A549 (cell line): ENCODE measurements around the gene CACNA2D4. TPM values are rescaled to one million over a fixed set of nuclear protein-coding genes. Genes with fewer than 3 reads are reported as not detected.

Experiments used
- ATAC-seq, 2 experiments: fragments of 200-7000 bp in 1 of 2; fragments of >200 bp in 1 of 2; cut with Nextera tagmentation in 1 of 2; cut with Tn5 transposase in 1 of 2; 3 replicates each; pipeline versions ENCODE4 v1.8.0 to v1.9.1; 2018 to 2020; ENCODE audit warnings: mild to moderate bottlenecking in 1 of 2, moderate library complexity in 1 of 2
- CTCF ChIA-PET: fragments of 300-600 bp; sonication (Branson Sonifier 250); formaldehyde crosslinking; extraction: SDS; loops from one replicate; lab custom pipeline; 2021; ENCODE audit warnings: antibody characterized with exemption, inconsistent platforms; lab: Yijun Ruan, JAX
- POLR2A ChIA-PET: fragments of 350-600 bp; formaldehyde crosslinking; extraction: SDS; loops from one replicate; lab custom pipeline; 2021; ENCODE audit warnings: antibody characterized with exemption, inconsistent platforms; lab: Yijun Ruan, JAX
- DNase-seq, 2 experiments: peaks; one replicate each; pipeline versions ENCODE4 v3.0.0 to v3.0.0-alpha.2; 2011 to 2016; ENCODE audit warnings: low read depth in 1 of 2, low spot score in 1 of 2
- FAIRE-seq: peaks from 2 replicates; lab custom pipeline; 2011; peaks lifted over from hg19 to GRCh38; lab: Jason Lieb, UNC
- H3K27ac ChIP-seq, 2 experiments: fragments of >200 bp; sonication (Bioruptor Twin); formaldehyde crosslinking; 3 replicates each; pipeline ENCODE4 v1.5.1; 2016 to 2017
- H3K4me1 ChIP-seq: fragments of >200 bp; sonication (Bioruptor Twin); formaldehyde crosslinking; 3 replicates; pipeline ENCODE4 v1.6.1; 2016
- H3K4me2 ChIP-seq: fragments of >200 bp; sonication (Bioruptor Twin); formaldehyde crosslinking; 3 replicates; pipeline ENCODE4 v1.6.1; 2016
- H3K4me3 ChIP-seq: fragments of >200 bp; sonication (Bioruptor Twin); formaldehyde crosslinking; 3 replicates; pipeline ENCODE4 v1.5.1; 2016
- H3K9me3 ChIP-seq: fragments of >200 bp; sonication (Bioruptor Twin); formaldehyde crosslinking; 3 replicates; pipeline ENCODE4 v1.6.1; 2016
- CBX2 ChIP-seq: fragments of 200-600 bp; sonication (generic); IDR thresholded peaks from 2 replicates; pipeline ENCODE4 v1.6.1; 2016; ENCODE audit warnings: low read depth, mild to moderate bottlenecking, borderline replicate concordance
- CEBPB ChIP-seq, 2 experiments: fragments of >200 bp in 1 of 2; sonication (Bioruptor Twin) in 1 of 2; formaldehyde crosslinking in 1 of 2; IDR thresholded peaks; 2 replicates each; pipeline ENCODE4 v1.6.1; 2012 to 2016
- EP300 ChIP-seq, 2 experiments: fragments of >200 bp; sonication (Bioruptor Twin); formaldehyde crosslinking; IDR thresholded peaks; 2 replicates in 1 of 2; 3 replicates in 1 of 2; pipeline ENCODE4 v1.6.1; 2016 to 2017
- HDAC2 ChIP-seq: fragments of 200-600 bp; sonication (generic); IDR thresholded peaks from 2 replicates; pipeline ENCODE4 v1.6.1; 2016
- HEYL ChIP-seq: fragments of 250-450 bp; sonication (Bioruptor Pico); IDR thresholded peaks from 2 replicates; pipeline ENCODE4 v1.8.0; 2021; ENCODE audit warnings: mild to moderate bottlenecking, moderate library complexity
- HOXB5 ChIP-seq: fragments of 250-450 bp; sonication (Bioruptor Pico); IDR thresholded peaks from 2 replicates; pipeline ENCODE4 v1.5.0; 2020; ENCODE audit warnings: mild to moderate bottlenecking, moderate library complexity
- JUNB ChIP-seq: fragments of >200 bp; sonication (Bioruptor Twin); formaldehyde crosslinking; IDR thresholded peaks from 2 replicates; pipeline ENCODE4 v1.6.1; 2016
- KDM5A ChIP-seq: fragments of 200-600 bp; sonication (generic); IDR thresholded peaks from 2 replicates; pipeline ENCODE4 v1.6.1; 2016; ENCODE audit warnings: antibody characterized with exemption, mild to moderate bottlenecking
- NPAS2 ChIP-seq: fragments of 250-450 bp; sonication (Bioruptor Pico); IDR thresholded peaks from 2 replicates; pipeline ENCODE4 v1.8.0; 2022; ENCODE audit warnings: mild to moderate bottlenecking, moderate library complexity, borderline replicate concordance
- NR3C1 ChIP-seq: fragments of >200 bp; sonication (Bioruptor Twin); formaldehyde crosslinking; IDR thresholded peaks from 3 replicates; pipeline ENCODE4 v1.6.1; 2017
- RAD21 ChIP-seq, 2 experiments: fragments of >200 bp in 1 of 2; sonication (Bioruptor Twin) in 1 of 2; formaldehyde crosslinking in 1 of 2; IDR thresholded peaks in 1 of 2; conservative IDR thresholded peaks in 1 of 2; 2 replicates in 1 of 2; 3 replicates in 1 of 2; pipeline ENCODE4 v1.6.1; 2012 to 2018; ENCODE audit warnings: inconsistent platforms in 1 of 2
- RCOR1 ChIP-seq: fragments of 150-350 bp; IDR thresholded peaks from 2 replicates; pipeline ENCODE4 v1.6.1; 2014; ENCODE audit warnings: antibody characterized with exemption, low read length, low read depth
- SMC3 ChIP-seq: fragments of >200 bp; sonication (Bioruptor Twin); formaldehyde crosslinking; IDR thresholded peaks from 3 replicates; pipeline ENCODE4 v1.6.1; 2018; ENCODE audit warnings: inconsistent platforms
- SREBF2 ChIP-seq: fragments of 450-650 bp; IDR thresholded peaks from 2 replicates; pipeline ENCODE4 v1.6.1; 2014; ENCODE audit warnings: mild to moderate bottlenecking, moderate library complexity
- TFCP2L1 ChIP-seq: fragments of 250-450 bp; sonication (Bioruptor Pico); IDR thresholded peaks from 2 replicates; pipeline ENCODE4 v1.5.0; 2021; ENCODE audit warnings: mild to moderate bottlenecking
- WGBS: methylation state at CpG from one replicate; pipeline ENCODE4 v1.1.6; 2017; ENCODE audit errors: missing lambda C conversion rate; 5-methylcytosine and 5-hydroxymethylcytosine counted together
- polyA plus RNA-seq, 4 experiments: library from polyadenylated mRNA; depleted of rRNA in 3 of 4; stranded (reverse); fragments of >200 nt; fragmentation: RNase III in 1 of 4; extraction: RNeasy Plus Mini Kit Qiagen cat#74134 plus additional on column Dnase treatment in 1 of 4; gene quantifications; 2 replicates in 3 of 4; 3 replicates in 1 of 4; pipeline ENCODE4 v1.2.3, GENCODE V29; 2011 to 2017
- TF ChIP-seq, protein P1 (sequence below): fragments of >200 bp; sonication (Bioruptor Twin); formaldehyde crosslinking; IDR thresholded peaks from 2 replicates; pipeline ENCODE4 v1.6.1; 2016
- TF ChIP-seq, protein P2 (sequence below): fragments of 250-450 bp; sonication (Bioruptor Pico); IDR thresholded peaks from 2 replicates; pipeline ENCODE4 v1.5.0; 2021; ENCODE audit warnings: mild to moderate bottlenecking, moderate library complexity, borderline replicate concordance
- TF ChIP-seq, protein P3 (sequence below): IDR thresholded peaks from 2 replicates; pipeline ENCODE4 v1.6.1; 2012
- TF ChIP-seq, protein P4 (sequence below): IDR thresholded peaks from 2 replicates; pipeline ENCODE4 v1.6.1; 2012
- TF ChIP-seq, protein P5 (sequence below): fragments of 150-350 bp; IDR thresholded peaks from 2 replicates; pipeline ENCODE4 v1.6.1; 2014; ENCODE audit warnings: low read depth, mild to moderate bottlenecking, low read length
- TF ChIP-seq, protein P6 (sequence below): fragments of >200 bp; sonication (Bioruptor Twin); formaldehyde crosslinking; IDR thresholded peaks from 3 replicates; pipeline ENCODE4 v1.6.1; 2016
- TF ChIP-seq, protein P7 (sequence below): fragments of 250-450 bp; sonication (Bioruptor Pico); IDR thresholded peaks from 2 replicates; pipeline ENCODE4 v1.5.0; 2020; ENCODE audit warnings: low read depth, mild to moderate bottlenecking, moderate library complexity

Gene CACNA2D4
- polyA plus RNA-seq, 2 of the 4 experiments (the other 2 are of a cell fraction): not detected

DNA sequence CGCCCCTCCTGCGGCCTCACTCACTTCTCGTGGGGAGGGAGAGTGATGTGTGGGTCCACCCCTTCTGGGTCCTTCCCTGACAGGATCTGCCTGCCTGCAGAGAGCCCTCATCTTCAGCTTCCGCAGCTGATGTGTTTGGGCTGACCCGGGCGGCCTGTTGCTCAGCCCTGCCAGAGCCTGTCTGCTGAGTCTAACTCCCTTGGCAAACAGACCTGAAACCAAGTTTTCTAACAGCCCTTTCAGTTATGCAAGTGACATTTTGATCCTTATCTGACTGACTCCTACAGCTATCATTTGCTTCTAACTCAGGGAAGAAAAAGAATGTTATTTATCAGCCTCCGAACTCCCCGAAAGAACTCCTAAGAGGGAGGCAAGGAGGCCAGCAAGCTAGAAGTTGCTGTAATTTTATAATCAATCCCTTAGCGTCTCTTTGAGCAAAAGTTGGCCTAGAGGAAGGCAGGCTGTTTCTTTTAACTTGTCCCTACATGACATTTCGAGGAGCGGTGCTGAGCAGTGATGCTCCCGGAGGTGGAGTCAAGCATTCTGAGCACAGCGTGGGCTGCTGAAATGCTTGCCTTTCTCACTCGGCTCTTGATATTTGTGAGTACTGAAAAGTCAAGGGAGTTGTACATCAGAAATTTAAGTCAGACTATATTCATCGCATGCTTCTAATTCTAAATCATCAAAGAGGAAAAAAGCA lies 31.5 kb upstream of the CACNA2D4 start:
- Histone ChIP-seq H3K27ac (no peak overlapping the region), H3K4me1 (no peaks in the 10 kb centered on the region), H3K4me3 (no peak overlapping the region), H3K4me2 (no peak overlapping the region), H3K9me3 (no peaks in the 10 kb centered on the region)
- TF ChIP-seq, protein P1, sequence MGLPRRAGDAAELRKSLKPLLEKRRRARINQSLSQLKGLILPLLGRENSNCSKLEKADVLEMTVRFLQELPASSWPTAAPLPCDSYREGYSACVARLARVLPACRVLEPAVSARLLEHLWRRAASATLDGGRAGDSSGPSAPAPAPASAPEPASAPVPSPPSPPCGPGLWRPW: no peak
- TF ChIP-seq, protein P2, sequence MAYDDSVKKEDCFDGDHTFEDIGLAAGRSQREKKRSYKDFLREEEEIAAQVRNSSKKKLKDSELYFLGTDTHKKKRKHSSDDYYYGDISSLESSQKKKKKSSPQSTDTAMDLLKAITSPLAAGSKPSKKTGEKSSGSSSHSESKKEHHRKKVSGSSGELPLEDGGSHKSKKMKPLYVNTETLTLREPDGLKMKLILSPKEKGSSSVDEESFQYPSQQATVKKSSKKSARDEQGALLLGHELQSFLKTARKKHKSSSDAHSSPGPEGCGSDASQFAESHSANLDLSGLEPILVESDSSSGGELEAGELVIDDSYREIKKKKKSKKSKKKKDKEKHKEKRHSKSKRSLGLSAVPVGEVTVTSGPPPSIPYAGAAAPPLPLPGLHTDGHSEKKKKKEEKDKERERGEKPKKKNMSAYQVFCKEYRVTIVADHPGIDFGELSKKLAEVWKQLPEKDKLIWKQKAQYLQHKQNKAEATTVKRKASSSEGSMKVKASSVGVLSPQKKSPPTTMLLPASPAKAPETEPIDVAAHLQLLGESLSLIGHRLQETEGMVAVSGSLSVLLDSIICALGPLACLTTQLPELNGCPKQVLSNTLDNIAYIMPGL (CRISPR knock-in tag): no peak
- TF ChIP-seq, protein P3, sequence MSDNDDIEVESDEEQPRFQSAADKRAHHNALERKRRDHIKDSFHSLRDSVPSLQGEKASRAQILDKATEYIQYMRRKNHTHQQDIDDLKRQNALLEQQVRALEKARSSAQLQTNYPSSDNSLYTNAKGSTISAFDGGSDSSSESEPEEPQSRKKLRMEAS: no peak
- no peak for TF ChIP-seq KDM5A
- TF ChIP-seq RCOR1: no peak
- no peak for TF ChIP-seq HEYL (CRISPR knock-in tag)
- no peak for TF ChIP-seq JUNB
- 95% methylated on average over 13 of the region's 15 CpGs for WGBS
- ChIA-PET CTCF (interaction anchor here (0.8 to 9.5 kb wide), 7 partner anchors 11 to 633 kb away, joined by 3 to 94 read pairs (median 4); no protein-coding TSS in a partner anchor), POLR2A (no interaction called here)
- DNase-seq: no peak
- no peak for ATAC-seq
- no peak for FAIRE-seq

DNA sequence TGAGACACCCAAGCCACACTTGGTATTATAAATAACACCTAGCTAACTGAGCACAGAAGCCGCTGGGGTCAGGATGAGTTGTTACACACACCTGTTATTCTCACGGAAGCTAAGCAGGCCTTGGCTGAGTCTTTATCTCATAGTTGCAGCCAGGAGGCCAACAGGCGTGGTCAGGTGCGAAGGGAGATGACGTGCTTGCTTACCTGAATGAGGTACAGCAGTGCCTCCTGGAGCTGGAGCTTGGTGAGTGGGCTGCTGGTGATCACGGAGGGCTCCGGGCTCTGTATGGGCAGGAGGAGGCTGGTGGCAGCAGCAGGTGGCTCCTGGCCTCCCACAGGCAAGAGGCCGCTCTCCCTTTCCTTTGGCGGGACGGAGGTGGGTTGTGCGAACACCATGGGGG lies 30.4 kb upstream of the CACNA2D4 start:
- Histone ChIP-seq H3K4me1 (no peaks in the 10 kb centered on the region), H3K4me2 (no peak overlapping the region), H3K27ac (no peak overlapping the region), H3K4me3 (no peak overlapping the region), H3K9me3 (no peaks in the 10 kb centered on the region)
- TF ChIP-seq, protein P4, sequence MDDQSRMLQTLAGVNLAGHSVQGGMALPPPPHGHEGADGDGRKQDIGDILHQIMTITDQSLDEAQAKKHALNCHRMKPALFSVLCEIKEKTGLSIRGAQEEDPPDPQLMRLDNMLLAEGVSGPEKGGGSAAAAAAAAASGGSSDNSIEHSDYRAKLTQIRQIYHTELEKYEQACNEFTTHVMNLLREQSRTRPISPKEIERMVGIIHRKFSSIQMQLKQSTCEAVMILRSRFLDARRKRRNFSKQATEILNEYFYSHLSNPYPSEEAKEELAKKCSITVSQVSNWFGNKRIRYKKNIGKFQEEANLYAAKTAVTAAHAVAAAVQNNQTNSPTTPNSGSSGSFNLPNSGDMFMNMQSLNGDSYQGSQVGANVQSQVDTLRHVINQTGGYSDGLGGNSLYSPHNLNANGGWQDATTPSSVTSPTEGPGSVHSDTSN: no peak
- TF ChIP-seq, protein P5, sequence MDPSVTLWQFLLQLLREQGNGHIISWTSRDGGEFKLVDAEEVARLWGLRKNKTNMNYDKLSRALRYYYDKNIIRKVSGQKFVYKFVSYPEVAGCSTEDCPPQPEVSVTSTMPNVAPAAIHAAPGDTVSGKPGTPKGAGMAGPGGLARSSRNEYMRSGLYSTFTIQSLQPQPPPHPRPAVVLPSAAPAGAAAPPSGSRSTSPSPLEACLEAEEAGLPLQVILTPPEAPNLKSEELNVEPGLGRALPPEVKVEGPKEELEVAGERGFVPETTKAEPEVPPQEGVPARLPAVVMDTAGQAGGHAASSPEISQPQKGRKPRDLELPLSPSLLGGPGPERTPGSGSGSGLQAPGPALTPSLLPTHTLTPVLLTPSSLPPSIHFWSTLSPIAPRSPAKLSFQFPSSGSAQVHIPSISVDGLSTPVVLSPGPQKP: no peak
- TF ChIP-seq TFCP2L1 (CRISPR knock-in tag) (no peak), HOXB5 (CRISPR knock-in tag) (no peak), HDAC2 (no peak), NPAS2 (no peak), SREBF2 (no peak), JUNB (no peak), EP300 (IDR thresholded peaks at IDR 0.05) (no peak), NR3C1 (no peak), CEBPB (IDR thresholded peaks at IDR 0.05) (no peak), RAD21 (conservative IDR thresholded peaks at IDR 0.05 in 1 of 2, IDR thresholded peaks at IDR 0.05 in 1 of 2) (no peak), SMC3 (no peak), CBX2 (no peak)
- TF ChIP-seq, protein P6, sequence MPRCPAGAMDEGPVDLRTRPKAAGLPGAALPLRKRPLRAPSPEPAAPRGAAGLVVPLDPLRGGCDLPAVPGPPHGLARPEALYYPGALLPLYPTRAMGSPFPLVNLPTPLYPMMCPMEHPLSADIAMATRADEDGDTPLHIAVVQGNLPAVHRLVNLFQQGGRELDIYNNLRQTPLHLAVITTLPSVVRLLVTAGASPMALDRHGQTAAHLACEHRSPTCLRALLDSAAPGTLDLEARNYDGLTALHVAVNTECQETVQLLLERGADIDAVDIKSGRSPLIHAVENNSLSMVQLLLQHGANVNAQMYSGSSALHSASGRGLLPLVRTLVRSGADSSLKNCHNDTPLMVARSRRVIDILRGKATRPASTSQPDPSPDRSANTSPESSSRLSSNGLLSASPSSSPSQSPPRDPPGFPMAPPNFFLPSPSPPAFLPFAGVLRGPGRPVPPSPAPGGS: no peak
- TF ChIP-seq, protein P7, sequence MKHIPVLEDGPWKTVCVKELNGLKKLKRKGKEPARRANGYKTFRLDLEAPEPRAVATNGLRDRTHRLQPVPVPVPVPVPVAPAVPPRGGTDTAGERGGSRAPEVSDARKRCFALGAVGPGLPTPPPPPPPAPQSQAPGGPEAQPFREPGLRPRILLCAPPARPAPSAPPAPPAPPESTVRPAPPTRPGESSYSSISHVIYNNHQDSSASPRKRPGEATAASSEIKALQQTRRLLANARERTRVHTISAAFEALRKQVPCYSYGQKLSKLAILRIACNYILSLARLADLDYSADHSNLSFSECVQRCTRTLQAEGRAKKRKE: no peak
- TF ChIP-seq, protein P1: no peak
- TF ChIP-seq, protein P2 (CRISPR knock-in tag): no peak
- ATAC-seq (no peak), DNase-seq (no peak), FAIRE-seq (no peak)
- 94% methylated on average over 11 of the region's 11 CpGs for whole genome bisulfite sequencing
- ChIA-PET POLR2A (no interaction called here), CTCF (interaction anchor here (0.7 to 9.5 kb wide), 9 partner anchors 10 to 634 kb away, joined by 3 to 94 read pairs (median 3); no protein-coding TSS in a partner anchor)
